OCI-M2 (cell line): ENCODE results near the gene CHD3.
A peak's percentile ranks its signal among the peaks of the same experiment; 100 is the strongest.

ENCODE experiments used
- DNase-seq: peaks from one replicate; lab custom pipeline; 2025; ENCODE audit not compliant: unreplicated experiment; lab: John Stamatoyannopoulos, UW

Gene CHD3

GRCh38 chr17:7888184-7888920 is at the start of gene CHD3:
TSS of gene CHD3 (plus strand) at chr17:7888789. CDS start at chr17:7889001, 212 bp downstream.
- no peak for DNase-seq

- DNase-seq: no peak
Observed at GRCh38 chr17:7839190-7839875, 49.3 kb upstream of the CHD3 start.

GRCh38 chr17:7839876-7840261 is 48.7 kb upstream of the CHD3 start:
- no peak for DNase-seq

DNA sequence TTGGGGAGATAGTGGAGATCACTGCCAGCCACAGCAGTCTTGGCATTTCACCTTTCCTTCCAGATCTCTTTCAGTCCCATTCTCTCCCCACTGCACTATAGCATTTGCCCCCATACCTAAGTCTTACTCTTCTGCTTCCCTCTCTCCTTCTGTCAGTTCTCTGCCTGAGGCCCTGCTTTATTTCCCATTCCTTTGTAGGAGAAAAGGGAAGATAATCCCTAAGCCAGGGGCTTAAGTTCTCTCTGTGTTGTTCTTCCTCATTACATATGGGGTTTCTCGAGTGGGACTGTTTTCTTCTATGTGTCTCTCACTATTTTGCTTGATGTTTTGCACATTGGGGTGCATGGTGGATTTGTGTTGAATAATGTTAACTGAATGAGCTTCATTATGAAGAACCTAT is 48.1 kb upstream of the CHD3 start:
- DNase-seq: no peak

GRCh38 chr17:7840875-7841274 is 47.7 kb upstream of the CHD3 start:
- no peak for DNase-seq

- DNase-seq: no peak
Observed at GRCh38 chr17:7841396-7841914, 47.1 kb upstream of the CHD3 start.

GRCh38 chr17:7841915-7842379 is 46.6 kb upstream of the CHD3 start:
- peak; percentile 49 for DNase-seq

DNA sequence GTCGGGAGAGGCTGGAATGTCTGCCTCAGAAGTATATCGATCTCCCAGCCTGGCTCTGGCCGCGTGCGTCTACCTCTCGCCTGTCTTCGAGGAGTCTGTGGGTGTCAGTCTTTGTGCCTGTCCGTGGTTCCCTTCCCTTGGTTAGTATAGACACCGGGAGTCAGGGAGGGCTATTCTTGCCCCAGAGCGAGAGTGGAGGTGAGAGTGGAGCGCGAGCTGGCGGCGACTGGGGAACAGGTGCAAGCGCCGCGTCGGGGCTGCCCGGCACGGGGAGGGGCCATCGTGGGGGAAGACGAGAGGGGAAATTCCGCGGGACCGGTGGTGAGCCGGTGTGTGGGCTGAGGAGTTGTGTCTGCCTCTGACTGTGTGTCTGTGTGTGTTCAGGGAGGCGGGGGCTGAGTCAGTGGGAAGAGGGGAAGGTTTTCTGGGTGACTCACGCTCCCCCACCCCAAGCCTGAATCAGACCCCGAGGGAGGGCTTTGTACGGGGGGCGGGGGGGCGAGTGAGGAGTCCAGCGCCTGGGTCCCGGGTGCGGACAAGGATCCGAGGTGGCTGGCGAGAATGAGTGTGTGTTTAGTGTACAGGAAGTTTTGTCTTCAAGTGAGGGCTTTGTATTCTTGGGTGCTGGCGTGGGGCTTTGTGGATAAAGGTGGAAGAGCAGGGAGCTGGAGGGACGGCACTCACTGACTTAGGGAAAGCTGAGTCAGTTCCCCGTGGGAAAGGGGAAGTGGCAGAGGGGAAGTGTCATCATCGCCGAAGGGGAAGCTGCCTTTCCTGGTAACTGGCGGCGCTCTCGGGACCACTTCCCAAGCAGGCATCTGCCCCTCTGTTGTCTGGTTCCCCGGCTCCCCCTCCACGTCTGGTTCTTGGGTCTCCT is 46.0 kb upstream of the CHD3 start:
- DNase-seq: no peak

DNA sequence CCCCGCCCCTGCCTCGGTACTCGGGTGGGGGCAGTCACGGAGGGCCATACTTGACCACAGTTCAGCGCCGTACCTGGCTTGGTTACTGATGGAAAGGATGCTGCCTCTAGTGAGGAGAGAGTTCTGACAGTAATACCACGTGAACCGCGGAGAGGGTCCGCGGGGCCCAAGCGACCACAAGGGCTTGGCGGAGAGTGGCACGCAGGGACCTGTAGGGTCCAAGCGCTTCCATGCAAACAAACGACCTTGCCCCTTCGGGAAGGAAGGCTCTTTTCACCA is 45.4 kb upstream of the CHD3 start:
- no peak for DNase-seq

DNA sequence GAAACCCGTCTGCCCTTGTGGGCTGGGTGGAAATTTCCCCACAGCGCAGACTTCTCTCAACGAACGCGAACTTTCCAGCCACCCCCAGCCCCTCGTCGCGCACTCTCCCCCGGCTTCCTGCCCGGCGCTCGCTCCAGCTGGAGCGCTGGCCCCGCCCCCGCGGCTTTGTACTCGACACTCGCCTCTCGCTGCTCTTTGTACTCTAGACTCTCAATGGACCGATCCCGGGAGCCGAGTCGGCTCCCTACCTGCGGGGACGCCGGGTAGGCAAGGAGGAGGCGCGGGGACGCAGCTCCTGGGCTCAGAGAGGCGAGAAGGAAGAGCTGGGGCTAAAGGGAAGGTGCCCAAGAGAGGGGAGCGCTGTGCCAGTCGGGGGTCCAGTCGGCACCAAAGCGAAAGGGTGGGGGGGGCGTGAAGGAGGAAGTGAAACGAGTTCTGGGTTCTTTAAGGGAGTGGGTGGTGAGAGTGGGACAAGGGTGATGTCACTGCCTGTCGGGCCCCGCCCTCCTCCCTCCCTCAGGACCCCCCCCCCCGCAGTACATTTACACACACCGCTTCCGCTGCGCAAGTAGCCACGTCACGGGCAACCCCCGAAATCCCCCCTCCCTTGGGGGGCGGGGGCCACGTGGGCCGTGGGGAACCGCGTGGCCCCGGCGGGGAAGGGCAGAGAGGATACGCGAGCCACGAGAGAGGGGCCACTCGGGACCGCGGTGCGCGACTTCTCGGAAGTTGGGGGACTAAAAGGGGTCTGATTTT is 44.9 kb upstream of the CHD3 start:
- DNase-seq: no peak

DNA sequence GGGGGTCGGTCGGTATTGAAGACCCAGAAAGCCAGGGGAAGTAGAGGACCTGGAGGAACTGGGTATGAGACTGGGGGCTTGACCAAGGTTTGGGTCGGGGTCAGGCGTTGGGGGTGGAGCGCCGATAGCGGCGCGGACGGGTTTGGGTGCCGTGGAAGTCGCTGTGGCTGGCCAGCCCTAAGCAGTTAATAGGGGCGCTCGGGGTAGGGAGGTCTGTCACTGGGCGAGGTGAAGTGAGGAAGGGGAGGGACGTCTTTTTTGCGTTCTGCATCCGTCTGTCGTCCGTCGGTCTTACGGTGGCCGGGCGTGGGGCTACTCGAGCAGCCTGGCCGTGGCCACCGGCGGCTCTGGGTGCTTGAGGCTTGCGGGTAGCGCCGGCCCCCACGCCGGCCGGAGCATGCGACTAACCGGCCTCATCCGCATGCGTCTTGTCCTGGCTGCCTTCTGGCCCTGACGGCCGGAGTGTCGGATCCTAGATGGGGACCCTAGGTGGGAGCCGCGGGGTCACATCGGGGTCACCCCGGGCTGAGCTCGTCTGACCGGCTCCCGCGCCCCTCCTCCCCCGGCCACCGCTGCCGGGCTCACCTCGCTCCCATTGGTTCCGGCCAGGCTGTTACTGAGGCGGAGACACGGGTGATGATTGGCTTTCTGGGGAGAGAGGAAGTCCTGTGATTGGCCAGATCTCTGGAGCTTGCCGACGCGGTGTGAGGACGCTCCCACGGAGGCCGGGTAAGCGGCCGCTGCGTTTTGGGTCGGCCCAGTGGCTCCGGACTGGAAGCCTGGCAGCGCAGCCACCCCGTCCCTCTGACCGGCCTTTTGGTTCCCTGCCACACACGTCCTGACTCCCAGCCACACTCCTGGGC is 44.1 kb upstream of the CHD3 start:
- peak; percentile 39 for DNase-seq

DNA sequence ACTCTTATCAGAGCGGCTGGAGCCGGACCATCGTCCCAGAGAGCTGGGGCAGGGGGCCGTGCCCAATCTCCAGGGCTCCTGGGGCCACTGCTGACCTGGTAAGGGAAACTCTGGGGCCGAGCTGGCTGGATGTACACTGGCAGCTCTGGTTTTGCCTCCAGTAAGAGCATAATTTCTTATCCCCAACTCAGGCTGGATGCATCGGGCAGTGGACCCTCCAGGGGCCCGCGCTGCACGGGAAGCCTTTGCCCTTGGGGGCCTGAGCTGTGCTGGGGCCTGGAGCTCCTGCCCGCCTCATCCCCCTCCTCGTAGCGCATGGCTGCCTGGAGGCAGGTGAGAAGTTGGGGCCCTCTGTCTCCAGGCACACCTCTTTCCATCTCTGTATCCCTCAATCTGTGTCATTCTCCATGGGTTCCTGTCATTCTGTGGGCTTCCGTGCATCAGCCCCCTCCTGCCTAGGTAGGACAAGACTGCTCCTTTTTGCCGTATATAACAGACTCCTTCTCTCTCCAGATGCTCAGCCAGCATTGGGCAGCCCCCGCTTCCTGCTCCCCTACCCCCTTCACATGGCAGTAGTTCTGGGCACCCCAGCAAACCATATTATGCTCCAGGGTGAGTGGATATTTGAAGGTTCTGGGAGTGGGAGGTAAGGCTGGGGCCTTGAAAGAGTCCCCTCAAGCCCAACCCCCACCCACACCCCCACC is 43.1 kb upstream of the CHD3 start:
- no peak for DNase-seq

- no peak for DNase-seq
Observed at GRCh38 chr17:7846063-7846735, 42.4 kb upstream of the CHD3 start.

GRCh38 chr17:7846765-7847661 is 41.6 kb upstream of the CHD3 start:
- DNase-seq: no peak

DNA sequence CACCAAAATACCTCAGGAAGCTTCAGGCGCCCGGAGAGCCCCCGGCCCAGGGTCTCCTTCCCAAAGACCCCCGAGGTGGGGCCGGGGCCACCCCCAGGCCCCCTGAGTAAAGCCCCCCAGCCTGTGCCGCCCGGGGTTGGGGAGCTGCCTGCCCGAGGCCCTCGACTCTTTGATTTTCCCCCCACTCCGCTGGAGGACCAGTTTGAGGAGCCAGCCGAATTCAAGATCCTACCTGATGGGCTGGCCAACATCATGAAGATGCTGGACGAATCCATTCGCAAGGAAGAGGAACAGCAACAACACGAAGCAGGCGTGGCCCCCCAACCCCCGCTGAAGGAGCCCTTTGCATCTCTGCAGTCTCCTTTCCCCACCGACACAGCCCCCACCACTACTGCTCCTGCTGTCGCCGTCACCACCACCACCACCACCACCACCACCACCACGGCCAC is 40.4 kb upstream of the CHD3 start:
- DNase-seq: no peak

- DNase-seq: no peak
Observed at GRCh38 chr17:7848739-7849129, 39.9 kb upstream of the CHD3 start.

- no peak for DNase-seq
Observed at GRCh38 chr17:7849130-7849750, 39.3 kb upstream of the CHD3 start.
